GM12878 (cell line): ENCODE measurements around the gene ANK2. TPM values are rescaled to one million over a fixed set of nuclear protein-coding genes. Genes with fewer than 3 reads are reported as not detected.

Experiments
- ATAC-seq: fragments of 200-7000 bp; cut with Tn5 transposase; 3 replicates; pipeline ENCODE4 v1.9.1; 2020; ENCODE audit warnings: mild to moderate bottlenecking, moderate library complexity
- BruUV-seq: library from RNA; stranded (reverse); fragments of 400-500 nt; replicated peaks from 2 replicates; lab custom pipeline; 2021; lab: Mats Ljungman, UMichigan
- CTCF ChIA-PET: fragments of 300-600 bp; sonication (Branson Sonifier 250); formaldehyde crosslinking; extraction: SDS; loops from one replicate; lab custom pipeline; 2021; ENCODE audit warnings: inconsistent platforms; lab: Yijun Ruan, JAX
- POLR2A ChIA-PET: fragments of 350-600 bp; formaldehyde crosslinking; extraction: SDS; loops from one replicate; lab custom pipeline; 2021; ENCODE audit warnings: inconsistent platforms; lab: Charles Lee
- RAD21 ChIA-PET: fragments of 300-600 bp; sonication (Branson Sonifier 250); formaldehyde crosslinking; loops from one replicate; lab custom pipeline; 2023; ENCODE audit warnings: antibody characterized with exemption; ENCODE audit not compliant: unreplicated experiment; lab: Charles Lee
- SMC1A ChIA-PET: fragments of 300-600 bp; sonication (Branson Sonifier 250); formaldehyde crosslinking; loops from one replicate; lab custom pipeline; 2023; ENCODE audit not compliant: unreplicated experiment, uncharacterized antibody; lab: Charles Lee
- DNase-seq: peaks from one replicate; pipeline ENCODE4 v3.0.0-alpha.2; 2011; ENCODE audit warnings: low read depth, low spot score
- FAIRE-seq: peaks from 3 replicates; lab custom pipeline; 2011; peaks lifted over from hg19 to GRCh38; lab: Jason Lieb, UNC
- H2AFZ ChIP-seq: 2 replicates; pipeline ENCODE4 v1.6.0; 2011; ENCODE audit warnings: low read depth, low read length, control low read depth; ENCODE audit not compliant: control insufficient read depth
- H3K27ac ChIP-seq: 2 replicates; pipeline ENCODE4 v1.5.1; 2011; ENCODE audit warnings: control low read depth; ENCODE audit not compliant: control insufficient read depth, insufficient read depth
- H3K27me3 ChIP-seq, 2 experiments: replicated peaks in 1 of 2; 2 replicates each; pipeline versions ENCODE4 v1.6.0 to v1.6.1; 2011; ENCODE audit warnings: low read length in 1 of 2; ENCODE audit not compliant: control insufficient read depth in 2 of 2, insufficient read depth in 2 of 2
- H3K36me3 ChIP-seq, 2 experiments: 2 replicates each; pipeline ENCODE4 v1.5.1; 2011; ENCODE audit warnings: low read length in 1 of 2; ENCODE audit not compliant: control insufficient read depth in 2 of 2, insufficient read depth in 2 of 2
- H3K4me1 ChIP-seq: 2 replicates; pipeline ENCODE4 v1.6.1; 2011; ENCODE audit warnings: mild to moderate bottlenecking, low read length, moderate library complexity, mixed read lengths; ENCODE audit not compliant: control insufficient read depth, insufficient read depth
- H3K4me2 ChIP-seq: 2 replicates; pipeline ENCODE4 v1.6.0; 2011; ENCODE audit warnings: control low read depth; ENCODE audit not compliant: control insufficient read depth, insufficient read depth
- H3K4me3 ChIP-seq: fragments of 200-600 bp; sonication (generic); 2 replicates; pipeline ENCODE4 v1.5.1; 2016
- H3K79me2 ChIP-seq: 2 replicates; pipeline ENCODE4 v1.6.0; 2011; ENCODE audit warnings: low read length; ENCODE audit not compliant: control insufficient read depth, insufficient read depth
- H3K9ac ChIP-seq: 2 replicates; pipeline ENCODE4 v1.8.0; 2011; ENCODE audit warnings: low read length, control low read depth, mixed read lengths; ENCODE audit not compliant: control insufficient read depth, insufficient read depth
- H3K9me3 ChIP-seq: replicated peaks from 3 replicates; pipeline ENCODE4 v1.5.1; 2011; ENCODE audit warnings: mild to moderate bottlenecking, low read length; ENCODE audit not compliant: control insufficient read depth, insufficient read depth
- H4K20me1 ChIP-seq: 2 replicates; pipeline ENCODE4 v1.6.0; 2011; ENCODE audit not compliant: control insufficient read depth, insufficient read depth
- GABPA ChIP-seq: IDR thresholded peaks from 2 replicates; pipeline ENCODE4 v1.6.1; 2014; ENCODE audit warnings: antibody characterized with exemption, low read depth, mild to moderate bottlenecking, inconsistent platforms
- NFYA ChIP-seq: IDR thresholded peaks from 2 replicates; pipeline ENCODE4 v1.6.1; 2011; ENCODE audit warnings: low read depth, mild to moderate bottlenecking, low read length, improper control_type of control experiment, borderline replicate concordance
- SRF ChIP-seq, 2 experiments: IDR thresholded peaks; 2 replicates each; pipeline ENCODE4 v1.6.1; 2011; ENCODE audit warnings: low read depth in 2 of 2, low read length in 2 of 2, mild to moderate bottlenecking in 1 of 2, moderate library complexity in 1 of 2
- STAT1 ChIP-seq: fragments of 450-650 bp; conservative IDR thresholded peaks from 2 replicates; pipeline ENCODE4 v1.6.1; 2014; ENCODE audit warnings: antibody characterized with exemption, mild to moderate bottlenecking
- WGBS: methylation state at CpG from one replicate; pipeline ENCODE4 v1.1.6; 2016; ENCODE audit warnings: low lambda C conversion rate; ENCODE audit not compliant: insufficient replicate concordance, insufficient coverage; ENCODE audit errors: missing lambda C conversion rate; 5-methylcytosine and 5-hydroxymethylcytosine counted together
- in situ Hi-C: fragments of 300-500 bp; cut with MboI; formaldehyde crosslinking; loops from 9 replicates; pipeline ENCODE4 v1.14.3; 2018; ENCODE audit warnings: mixed read lengths
- intact Hi-C: fragments of 100-400 bp; cut with micrococcal nuclease; formaldehyde crosslinking; loops from one replicate; pipeline ENCODE4 v1.14.2; 2022; ENCODE audit not compliant: unreplicated experiment
- polyA plus RNA-seq, 11 experiments: library from polyadenylated mRNA; depleted of rRNA in 4 of 11; unstranded in 6 of 11; stranded (reverse) in 5 of 11; fragments of >200 nt; fragmentation: Nextera tagmentation in 4 of 11; fragmentation: Illumina TruSeq in 1 of 11; extraction: Ambion mirVana in 4 of 11; extraction: Trizol in 1 of 11; gene quantifications; 1 replicate in 1 of 11; 2 replicates in 10 of 11; pipeline versions ENCODE4 v1.2.1 to v1.2.3, GENCODE V29; 2011 to 2016; ENCODE audit warnings: inconsistent platforms in 2 of 11, missing spikeins in 2 of 11, low read depth in 1 of 11
- total RNA-seq, 4 experiments: library from RNA; depleted of rRNA in 3 of 4; stranded (reverse); fragments of >200 nt in 3 of 4; fragmentation: Illumina TruSeq in 1 of 4; extraction: Trizol in 1 of 4; gene quantifications; 2 replicates each; pipeline versions ENCODE4 v1.2.1 to v1.2.3, GENCODE V29; 2013 to 2021
- TF ChIP-seq, protein P1 (sequence below): fragments of 450-650 bp; IDR thresholded peaks from 2 replicates; pipeline ENCODE4 v1.6.1; 2018; ENCODE audit warnings: mild to moderate bottlenecking, low read depth, moderate library complexity; ENCODE audit not compliant: partially characterized antibody
- TF ChIP-seq, protein P2 (sequence below): fragments of 450-650 bp; IDR thresholded peaks from 2 replicates; pipeline ENCODE4 v1.6.1; 2017; ENCODE audit warnings: mild to moderate bottlenecking, moderate library complexity

Gene ANK2
- total and polyA plus RNA-seq, 10 of the 15 experiments (the other 5 are each of a cell fraction or from before 2014, with no cell fraction given) = 1.6 to 13.0 (median 4.1) TPM

DNA sequence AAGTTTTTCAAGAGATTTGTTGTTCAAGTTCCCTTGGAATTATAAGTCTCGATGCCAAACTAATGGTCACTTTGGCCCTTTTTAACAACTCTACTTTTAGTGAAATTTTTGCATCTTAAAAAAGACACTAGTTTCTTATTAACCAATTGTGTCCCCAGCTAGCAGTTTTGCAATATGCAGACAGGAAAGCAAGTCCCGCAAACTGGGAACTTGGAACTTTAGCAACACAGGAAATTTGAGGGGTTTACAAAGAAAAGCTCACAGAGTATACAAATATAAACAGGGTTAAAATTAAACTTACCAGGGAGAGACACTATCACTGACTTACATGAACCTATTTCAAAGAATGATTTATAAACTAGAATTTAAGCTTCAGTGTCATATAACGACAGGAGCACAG, 137.9 kb downstream of the ANK2 start (continued):
- TF ChIP-seq, protein P1, sequence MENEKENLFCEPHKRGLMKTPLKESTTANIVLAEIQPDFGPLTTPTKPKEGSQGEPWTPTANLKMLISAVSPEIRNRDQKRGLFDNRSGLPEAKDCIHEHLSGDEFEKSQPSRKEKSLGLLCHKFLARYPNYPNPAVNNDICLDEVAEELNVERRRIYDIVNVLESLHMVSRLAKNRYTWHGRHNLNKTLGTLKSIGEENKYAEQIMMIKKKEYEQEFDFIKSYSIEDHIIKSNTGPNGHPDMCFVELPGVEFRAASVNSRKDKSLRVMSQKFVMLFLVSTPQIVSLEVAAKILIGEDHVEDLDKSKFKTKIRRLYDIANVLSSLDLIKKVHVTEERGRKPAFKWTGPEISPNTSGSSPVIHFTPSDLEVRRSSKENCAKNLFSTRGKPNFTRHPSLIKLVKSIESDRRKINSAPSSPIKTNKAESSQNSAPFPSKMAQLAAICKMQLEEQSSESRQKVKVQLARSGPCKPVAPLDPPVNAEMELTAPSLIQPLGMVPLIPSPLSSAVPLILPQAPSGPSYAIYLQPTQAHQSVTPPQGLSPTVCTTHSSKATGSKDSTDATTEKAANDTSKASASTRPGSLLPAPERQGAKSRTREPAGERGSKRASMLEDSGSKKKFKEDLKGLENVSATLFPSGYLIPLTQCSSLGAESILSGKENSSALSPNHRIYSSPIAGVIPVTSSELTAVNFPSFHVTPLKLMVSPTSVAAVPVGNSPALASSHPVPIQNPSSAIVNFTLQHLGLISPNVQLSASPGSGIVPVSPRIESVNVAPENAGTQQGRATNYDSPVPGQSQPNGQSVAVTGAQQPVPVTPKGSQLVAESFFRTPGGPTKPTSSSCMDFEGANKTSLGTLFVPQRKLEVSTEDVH = no peak
- TF ChIP-seq NFYA (no peak), SRF (IDR thresholded peaks at IDR 0.05; ENCODE audit: low read depth in 2 of 2, low read length in 2 of 2) (no peak), STAT1 (no peak)

DNA sequence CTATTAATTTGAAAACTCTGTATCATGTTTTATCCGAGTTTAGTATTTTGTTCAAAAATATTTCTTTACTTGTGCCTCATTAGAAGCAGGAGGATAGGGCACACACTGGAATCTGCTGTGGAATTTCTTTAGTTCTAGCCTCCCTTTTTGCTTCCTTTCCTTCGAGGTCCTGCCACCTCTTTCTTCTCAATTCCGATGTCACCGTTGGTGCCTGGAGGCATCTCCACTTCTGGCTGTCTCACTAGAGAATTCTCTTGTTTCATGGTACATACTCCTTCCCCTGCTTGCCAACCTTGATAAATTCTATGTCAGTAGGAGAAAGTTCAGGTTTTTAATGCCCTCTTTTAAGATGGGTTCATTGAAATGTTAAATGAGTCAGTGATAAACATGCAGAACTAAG, 140.1 kb downstream of the ANK2 start:
- Histone ChIP-seq H3K36me3 (no peaks in the 10 kb centered on the region), H3K79me2 (no peaks in the 10 kb centered on the region), H3K27ac (no peak overlapping the region), H4K20me1 (no peaks in the 10 kb centered on the region), H2AFZ (no peak overlapping the region), H3K9me3 (no peaks in the 10 kb centered on the region), H3K27me3 (no peaks in the 10 kb centered on the region), H3K4me1 (no peaks in the 10 kb centered on the region), H3K9ac (no peak overlapping the region), H3K4me3 (no peak overlapping the region), H3K4me2 (no peak overlapping the region)
- POLR2A ChIA-PET = no interaction called here
- in situ Hi-C loops (no loop called here), intact Hi-C loops (no loop called here)
- no TSS peak for BruUV-seq
- TF ChIP-seq, protein P2, sequence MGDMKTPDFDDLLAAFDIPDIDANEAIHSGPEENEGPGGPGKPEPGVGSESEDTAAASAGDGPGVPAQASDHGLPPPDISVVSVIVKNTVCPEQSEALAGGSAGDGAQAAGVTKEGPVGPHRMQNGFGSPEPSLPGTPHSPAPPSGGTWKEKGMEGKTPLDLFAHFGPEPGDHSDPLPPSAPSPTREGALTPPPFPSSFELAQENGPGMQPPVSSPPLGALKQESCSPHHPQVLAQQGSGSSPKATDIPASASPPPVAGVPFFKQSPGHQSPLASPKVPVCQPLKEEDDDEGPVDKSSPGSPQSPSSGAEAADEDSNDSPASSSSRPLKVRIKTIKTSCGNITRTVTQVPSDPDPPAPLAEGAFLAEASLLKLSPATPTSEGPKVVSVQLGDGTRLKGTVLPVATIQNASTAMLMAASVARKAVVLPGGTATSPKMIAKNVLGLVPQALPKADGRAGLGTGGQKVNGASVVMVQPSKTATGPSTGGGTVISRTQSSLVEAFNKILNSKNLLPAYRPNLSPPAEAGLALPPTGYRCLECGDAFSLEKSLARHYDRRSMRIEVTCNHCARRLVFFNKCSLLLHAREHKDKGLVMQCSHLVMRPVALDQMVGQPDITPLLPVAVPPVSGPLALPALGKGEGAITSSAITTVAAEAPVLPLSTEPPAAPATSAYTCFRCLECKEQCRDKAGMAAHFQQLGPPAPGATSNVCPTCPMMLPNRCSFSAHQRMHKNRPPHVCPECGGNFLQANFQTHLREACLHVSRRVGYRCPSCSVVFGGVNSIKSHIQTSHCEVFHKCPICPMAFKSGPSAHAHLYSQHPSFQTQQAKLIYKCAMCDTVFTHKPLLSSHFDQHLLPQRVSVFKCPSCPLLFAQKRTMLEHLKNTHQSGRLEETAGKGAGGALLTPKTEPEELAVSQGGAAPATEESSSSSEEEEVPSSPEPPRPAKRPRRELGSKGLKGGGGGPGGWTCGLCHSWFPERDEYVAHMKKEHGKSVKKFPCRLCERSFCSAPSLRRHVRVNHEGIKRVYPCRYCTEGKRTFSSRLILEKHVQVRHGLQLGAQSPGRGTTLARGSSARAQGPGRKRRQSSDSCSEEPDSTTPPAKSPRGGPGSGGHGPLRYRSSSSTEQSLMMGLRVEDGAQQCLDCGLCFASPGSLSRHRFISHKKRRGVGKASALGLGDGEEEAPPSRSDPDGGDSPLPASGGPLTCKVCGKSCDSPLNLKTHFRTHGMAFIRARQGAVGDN = no peak
- TF ChIP-seq GABPA = no peak
- DNase-seq (no peak), ATAC-seq (no peak), FAIRE-seq (no peak)
- CTCF ChIA-PET = no interaction called here
- SMC1A ChIA-PET = no interaction called here
- RAD21 ChIA-PET = no interaction called here
- 55% methylated on average over 4 of the region's 4 CpGs for WGBS
